CD4-positive, alpha-beta memory T cell (primary cell): ENCODE data around the gene UBAP2L. TPM values are rescaled to one million over a fixed set of nuclear protein-coding genes. Genes with fewer than 3 reads are reported as not detected.

Experiments
- CTCF ChIA-PET: fragments of 350-600 bp; sonication (Branson Sonifier 250); formaldehyde crosslinking; loops from one replicate; lab custom pipeline; 2021; ENCODE audit warnings: inconsistent platforms; ENCODE audit not compliant: partially characterized antibody; lab: Charles Lee
- POLR2A ChIA-PET: fragments of 350-600 bp; sonication (Branson Sonifier 250); formaldehyde crosslinking; loops from one replicate; lab custom pipeline; 2021; ENCODE audit not compliant: partially characterized antibody; lab: Charles Lee
- DNase-seq, 5 donors: peaks; one replicate each; pipeline versions ENCODE4 v3.0.0 to v3.0.0-alpha.2; 2020 to 2022; ENCODE audit warnings: mixed read lengths in 1 of 5
- H3K27ac ChIP-seq: one replicate; pipeline ENCODE4 v1.7.0; 2013; ENCODE audit warnings: low read depth, low read length
- H3K27me3 ChIP-seq: 2 replicates; pipeline ENCODE4 v1.7.0; 2013; ENCODE audit warnings: mild to moderate bottlenecking, low read length, moderate library complexity; ENCODE audit not compliant: insufficient read depth
- H3K36me3 ChIP-seq: 2 replicates; pipeline ENCODE4 v1.7.0; 2013; ENCODE audit warnings: mild to moderate bottlenecking, low read length, moderate library complexity; ENCODE audit not compliant: insufficient read depth
- H3K4me1 ChIP-seq: 2 replicates; pipeline ENCODE4 v1.7.0; 2013; ENCODE audit warnings: mild to moderate bottlenecking, low read length, moderate library complexity; ENCODE audit not compliant: insufficient read depth
- H3K4me3 ChIP-seq, 2 donors: one replicate each; pipeline ENCODE4 v1.7.0; 2013; ENCODE audit warnings: low read length in 2 of 2, mild to moderate bottlenecking in 1 of 2
- H3K9me3 ChIP-seq, 2 donors: one replicate each; pipeline ENCODE4 v1.7.0; 2013; ENCODE audit warnings: low read length in 2 of 2, control low read depth in 1 of 2; ENCODE audit not compliant: control insufficient read depth in 1 of 2
- H3K27ac Mint-ChIP-seq, 7 donors: one replicate each; pipeline ENCODE4 v1.8.0; 2020 to 2021; ENCODE audit warnings: mixed read lengths in 7 of 7, mild to moderate bottlenecking in 6 of 7, inconsistent platforms in 3 of 7, moderate library complexity in 3 of 7
- H3K27me3 Mint-ChIP-seq, 2 donors: one replicate each; pipeline ENCODE4 v1.8.0; 2020 to 2021; ENCODE audit warnings: mixed read lengths in 2 of 2
- H3K36me3 Mint-ChIP-seq, 2 donors: one replicate each; pipeline ENCODE4 v1.8.0; 2020 to 2021; ENCODE audit warnings: mixed read lengths in 2 of 2, inconsistent platforms in 1 of 2, mild to moderate bottlenecking in 1 of 2
- H3K4me1 Mint-ChIP-seq, 4 donors: one replicate each; pipeline ENCODE4 v1.8.0; 2020 to 2021; ENCODE audit warnings: mixed read lengths in 4 of 4, mild to moderate bottlenecking in 1 of 4
- H3K4me3 Mint-ChIP-seq, 8 donors: one replicate each; pipeline ENCODE4 v1.8.0; 2020 to 2021; ENCODE audit warnings: mixed read lengths in 8 of 8, mild to moderate bottlenecking in 7 of 8, moderate library complexity in 6 of 8, inconsistent platforms in 3 of 8
- H3K9me3 Mint-ChIP-seq, 8 donors: one replicate each; pipeline ENCODE4 v1.8.0; 2020 to 2021; ENCODE audit warnings: mixed read lengths in 8 of 8, mild to moderate bottlenecking in 5 of 8, inconsistent platforms in 3 of 8, moderate library complexity in 1 of 8
- intact Hi-C: fragments of 100-400 bp; cut with micrococcal nuclease; formaldehyde crosslinking; loops from one replicate; pipeline ENCODE4 v1.15.1; 2023
- polyA plus RNA-seq, 2 donors: library from polyadenylated mRNA; unstranded; fragments of 300-500 nt; fragmentation: Illumina TruSeq; gene quantifications; one replicate each; pipeline ENCODE4 v1.2.3, GENCODE V29; 2021
- total RNA-seq, 2 experiments: library from RNA; stranded (reverse); gene quantifications; one replicate each; pipeline ENCODE4 v1.2.3, GENCODE V29; 2021

The UBAP2L gene
- total and polyA plus RNA-seq, 4 experiments from 2014 or later = 33.5 to 189 (median 127) TPM

DNA sequence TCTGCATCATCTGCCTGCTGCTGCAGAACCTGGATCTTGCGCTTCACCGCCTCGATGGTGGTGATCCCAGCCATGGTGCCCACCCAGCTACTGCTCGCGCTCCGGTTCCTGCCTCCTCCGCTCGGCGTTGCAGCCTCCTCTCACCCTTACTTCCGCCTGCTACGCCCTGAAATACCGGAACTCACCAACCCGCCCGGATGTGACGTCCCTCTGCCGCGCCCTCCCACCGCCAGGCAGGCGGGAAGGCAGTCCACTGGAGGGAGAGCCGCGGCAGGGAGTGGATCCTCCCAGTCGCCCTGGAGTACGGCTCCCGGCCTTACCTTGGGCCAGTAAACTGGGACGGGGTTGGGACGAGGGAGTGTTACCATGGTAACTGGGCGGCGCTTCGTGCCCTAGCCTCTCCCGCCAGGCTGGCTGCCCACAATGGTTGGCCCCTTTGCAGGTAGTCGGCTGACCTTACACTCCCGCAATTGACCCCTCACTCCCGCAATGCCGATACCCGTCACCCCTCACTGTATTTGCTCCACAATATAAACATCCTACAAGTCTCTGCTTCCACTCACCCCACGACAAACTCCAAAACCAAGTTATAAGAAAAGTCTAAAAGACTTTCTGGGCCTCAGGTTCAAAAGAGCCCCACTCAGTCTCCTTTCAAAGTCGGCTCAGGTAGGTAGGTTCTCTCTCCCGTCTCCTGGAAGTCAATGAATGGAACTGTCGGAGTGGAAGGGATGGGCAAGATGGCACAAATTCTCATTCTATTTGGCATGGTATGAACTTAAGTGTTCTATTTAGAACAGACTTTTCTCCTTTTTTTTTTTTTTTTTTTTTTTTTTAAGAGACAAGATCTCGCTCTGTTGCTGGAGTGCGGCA lies 37.5 kb upstream of the UBAP2L start:
- Histone ChIP-seq H3K4me3 (peak overlapping the region; percentile 74 to 90), H3K36me3 (peaks cover 14% of the 10 kb centered on the region), H3K9me3 (no peaks in the 10 kb centered on the region), H3K27me3 (no peaks in the 10 kb centered on the region), H3K27ac (peak overlapping the region; percentile 93), H3K4me1 (peaks cover 42% of the 10 kb centered on the region)
- Mint-ChIP-seq H3K27ac (peak overlapping the region; percentile 98 to 100 (median 100)), H3K27me3 (no peaks in the 10 kb centered on the region), H3K36me3 (peaks cover 14 to 36% of the 10 kb centered on the region in 2 donors), H3K4me3 (peak overlapping the region; percentile 99 to 100 (median 100)), H3K4me1 (peaks cover 34 to 62% (median 46%) of the 10 kb centered on the region in 4 donors), H3K9me3 (peaks cover 0 to 2% (median 0%) of the 10 kb centered on the region in 8 donors)
- intact Hi-C loops = loop anchor here (1.0 to 10.0 kb wide), 4 partner anchors 36 to 282 kb away; partner anchors contain the start of genes RPS27 and UBAP2L
- CTCF ChIA-PET = interaction anchor here (0.9 to 1.6 kb wide), 4 partner anchors 15 to 147 kb away, joined by 3 to 9 read pairs (median 4); partner anchors contain the start of gene UBAP2L
- DNase-seq = peak; percentile 91 to 96 (median 92)
- POLR2A ChIA-PET = interaction anchor here (0.6 to 4.9 kb wide), 8 partner anchors 12 to 282 kb away, joined by 3 to 71 read pairs (median 4); partner anchors contain the start of genes JTB and RPS27

DNA sequence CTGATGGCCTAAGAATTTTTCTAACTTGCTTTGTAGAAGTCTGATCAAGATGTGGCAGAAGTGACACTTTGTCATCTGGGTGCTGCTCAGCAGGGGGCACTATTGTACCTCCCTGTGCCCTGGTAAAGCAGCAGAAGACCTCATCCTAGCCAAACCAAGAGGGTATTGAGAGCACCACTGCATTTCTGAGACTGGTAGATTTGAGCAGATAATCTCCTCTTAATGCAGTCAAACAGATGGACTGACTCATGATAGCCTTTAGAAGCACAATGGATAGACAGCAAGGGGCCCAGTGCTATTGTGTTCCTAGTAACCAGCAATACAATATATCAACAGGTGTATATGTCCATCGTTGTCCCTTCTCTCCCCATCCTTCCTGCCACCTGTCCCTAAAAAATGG lies 34.6 kb upstream of the UBAP2L start:
- ChIA-PET CTCF (interaction anchor here (0.6 kb wide), 1 partner anchor 331 kb away, joined by 5 read pairs; no protein-coding TSS in a partner anchor), POLR2A (no interaction called here)
- Histone ChIP-seq H3K27me3 (no peaks in the 10 kb centered on the region), H3K27ac (no peak overlapping the region), H3K4me1 (peaks cover 14% of the 10 kb centered on the region), H3K4me3 (no peak overlapping the region), H3K9me3 (no peaks in the 10 kb centered on the region), H3K36me3 (no peaks in the 10 kb centered on the region)
- peak overlapping the region in 3 of 7 donors; percentile 1 to 64 (median 57) for H3K27ac Mint-ChIP-seq
- H3K36me3 Mint-ChIP-seq = peaks cover 3 to 17% of the 10 kb centered on the region in 2 donors
- peak overlapping the region in 1 of 8 donors; percentile 31 for H3K4me3 Mint-ChIP-seq
- peak; percentile 56 to 68 (median 62) for DNase-seq
- intact Hi-C loops = loop anchor here (1.0 to 10.0 kb wide), 2 partner anchors 86 to 279 kb away; partner anchors contain the start of gene HAX1
- H3K9me3 Mint-ChIP-seq = peaks cover 0 to 2% (median 0%) of the 10 kb centered on the region in 8 donors
- H3K4me1 Mint-ChIP-seq = peaks cover 10 to 33% (median 18%) of the 10 kb centered on the region in 4 donors
- peaks cover 0 to 5% of the 10 kb centered on the region in 2 donors for H3K27me3 Mint-ChIP-seq

DNA sequence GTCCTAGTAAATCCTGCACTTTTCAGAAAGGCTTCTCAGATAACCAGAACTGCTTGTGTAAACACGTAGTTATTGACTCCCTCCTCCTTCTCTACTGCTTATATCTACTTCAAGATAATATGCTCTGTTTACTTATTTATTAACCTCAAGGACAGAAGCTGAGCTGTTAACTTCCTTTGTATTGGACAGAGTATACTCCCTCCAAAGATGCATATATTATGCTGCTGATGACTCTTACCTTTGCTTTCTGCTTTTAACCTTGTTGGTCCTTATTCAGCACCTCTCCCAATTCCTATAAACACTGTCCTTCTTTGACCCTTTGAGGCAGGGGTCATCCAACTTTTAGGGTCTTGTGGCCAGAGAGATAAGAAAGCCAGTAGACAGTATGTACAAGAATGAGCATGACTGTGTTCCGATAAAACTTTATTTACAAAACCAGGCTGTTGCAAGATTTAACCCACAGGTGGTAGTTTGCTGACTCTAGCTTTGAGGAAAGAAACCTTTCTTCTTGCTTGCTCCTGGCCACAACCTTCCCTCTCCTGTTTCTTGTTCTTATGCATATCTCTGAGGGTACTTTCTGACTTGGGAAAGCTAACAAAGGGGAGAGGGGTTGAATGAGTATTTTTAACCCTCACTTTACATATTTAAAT lies 33.8 kb upstream of the UBAP2L start:
- intact Hi-C loops = loop anchor here (1.0 to 10.0 kb wide), 2 partner anchors 85 to 278 kb away; partner anchors contain the start of gene HAX1
- H3K36me3 ChIP-seq = no peaks in the 10 kb centered on the region
- H3K27me3 ChIP-seq = no peaks in the 10 kb centered on the region
- Mint-ChIP-seq H3K9me3 (peaks cover 0 to 2% (median 0%) of the 10 kb centered on the region in 8 donors), H3K27me3 (peaks cover under 1 to 5% of the 10 kb centered on the region in 2 donors), H3K27ac (peak overlapping the region in 3 of 7 donors; percentile 50 to 74 (median 64)), H3K36me3 (peaks cover 3 to 11% of the 10 kb centered on the region in 2 donors), H3K4me3 (no peak overlapping the region), H3K4me1 (peaks cover 5 to 25% (median 12%) of the 10 kb centered on the region in 4 donors)
- no peak overlapping the region for H3K27ac ChIP-seq
- CTCF ChIA-PET = no interaction called here
- peaks cover 6% of the 10 kb centered on the region for H3K4me1 ChIP-seq
- H3K9me3 ChIP-seq = no peaks in the 10 kb centered on the region
- H3K4me3 ChIP-seq = no peak overlapping the region
- DNase-seq = no peak
- POLR2A ChIA-PET = no interaction called here

DNA sequence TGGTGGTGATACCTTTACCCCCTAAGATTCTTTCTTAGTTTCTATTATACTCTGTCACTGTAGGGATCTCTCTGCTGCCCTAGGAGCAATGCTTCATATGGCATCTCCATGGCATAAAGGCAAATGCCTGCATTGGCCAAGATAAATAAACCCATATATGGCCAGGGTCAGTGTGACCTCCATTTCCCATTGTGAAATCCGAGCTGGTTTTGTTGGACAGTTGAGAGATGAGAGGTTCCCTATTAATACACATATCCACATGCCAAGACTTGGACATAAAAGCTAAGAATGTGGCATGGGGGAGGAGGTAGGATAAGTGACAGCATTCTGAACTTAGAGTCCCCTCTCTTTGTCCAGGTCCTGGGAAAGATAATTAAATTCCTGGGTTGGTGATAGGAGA lies 30.2 kb upstream of the UBAP2L start:
- no peak for DNase-seq
- H3K4me1 Mint-ChIP-seq = peaks cover 0 to 7% (median 2%) of the 10 kb centered on the region in 4 donors
- H3K36me3 Mint-ChIP-seq = no peaks in the 10 kb centered on the region
- peaks cover 9 to 10% of the 10 kb centered on the region in 2 donors for H3K27me3 Mint-ChIP-seq
- Histone ChIP-seq H3K4me3 (no peak overlapping the region), H3K9me3 (no peaks in the 10 kb centered on the region), H3K4me1 (no peaks in the 10 kb centered on the region), H3K27me3 (no peaks in the 10 kb centered on the region), H3K27ac (no peak overlapping the region), H3K36me3 (no peaks in the 10 kb centered on the region)
- H3K9me3 Mint-ChIP-seq = no peaks in the 10 kb centered on the region
- no peak overlapping the region for H3K4me3 Mint-ChIP-seq
- POLR2A ChIA-PET = interaction anchor here (1.3 kb wide), 1 partner anchor 82 kb away, joined by 4 read pairs; the partner anchor contains the start of gene HAX1
- CTCF ChIA-PET = interaction anchor here (0.6 kb wide), 1 partner anchor 143 kb away, joined by 3 read pairs; no protein-coding TSS in a partner anchor
- no peak overlapping the region for H3K27ac Mint-ChIP-seq
- intact Hi-C loops = no loop called here

DNA sequence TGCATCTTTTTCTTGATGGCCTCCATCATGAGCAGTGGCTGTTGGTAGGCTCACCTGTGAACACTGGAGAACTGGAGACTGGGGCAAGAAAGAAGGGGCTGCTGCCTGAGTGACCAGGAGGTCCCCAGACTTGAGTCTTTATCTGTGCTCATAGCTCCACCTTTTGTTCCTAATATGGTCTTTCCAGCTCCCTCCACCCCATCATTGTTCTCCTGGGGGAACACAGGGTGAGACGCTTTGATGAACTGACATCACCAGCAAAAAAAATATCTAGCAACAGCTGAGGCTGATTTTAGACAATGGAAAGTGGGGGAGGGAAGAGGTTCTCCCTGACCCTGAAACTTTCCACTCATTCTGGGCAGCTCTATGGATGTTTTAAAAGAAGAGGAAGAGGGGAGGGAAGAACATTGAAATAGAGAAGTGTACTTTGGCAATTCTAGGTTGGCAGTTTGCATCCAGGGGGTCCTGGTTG lies 28.7 kb upstream of the UBAP2L start, which contains the start of gene TPM3:
Gene TPM3, minus strand, starts transcription at position 111 of the 472 bp plus-strand sequence. Its CDS starts 82 bp downstream, at position 29.
- Mint-ChIP-seq H3K36me3 (no peaks in the 10 kb centered on the region), H3K27me3 (peaks cover 9 to 10% of the 10 kb centered on the region in 2 donors), H3K4me1 (no peaks in the 10 kb centered on the region), H3K9me3 (no peaks in the 10 kb centered on the region), H3K4me3 (no peak within 1 kb of the TSS), H3K27ac (peak within 1 kb of the TSS in 1 of 7 donors; percentile 3)
- POLR2A ChIA-PET = interaction anchor here (1.0 kb wide), 1 partner anchor 16 kb away, joined by 3 read pairs; no protein-coding TSS in a partner anchor
- intact Hi-C loops = no loop called here
- no peaks in the 10 kb centered on the region for H3K27me3 ChIP-seq
- no peak within 1 kb of the TSS for H3K4me3 ChIP-seq
- no peak for DNase-seq
- H3K9me3 ChIP-seq = no peaks in the 10 kb centered on the region
- no peaks in the 10 kb centered on the region for H3K36me3 ChIP-seq
- no peak within 1 kb of the TSS for H3K27ac ChIP-seq
- CTCF ChIA-PET = no interaction called here
- H3K4me1 ChIP-seq = no peaks in the 10 kb centered on the region

DNA sequence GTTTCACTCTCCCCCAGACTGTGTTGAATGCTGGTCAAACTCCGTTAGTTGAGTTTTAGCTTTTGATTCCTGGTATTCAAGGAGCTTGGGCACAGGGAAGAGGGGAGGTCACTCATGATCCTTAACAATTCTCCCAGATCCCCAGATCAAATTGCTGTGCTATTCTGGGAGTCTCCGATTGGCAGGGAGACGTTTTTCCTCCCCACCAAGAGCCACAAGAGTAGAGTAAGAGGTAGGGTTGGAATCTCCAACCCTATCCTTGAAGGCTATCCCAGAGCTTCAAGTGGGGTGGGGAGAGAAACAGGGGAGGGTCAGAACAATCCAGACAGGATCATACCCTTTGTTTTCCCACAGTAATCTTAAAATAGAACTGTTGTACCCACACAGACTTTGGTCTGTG lies 28.3 kb upstream of the UBAP2L start:
- no peaks in the 10 kb centered on the region for H3K4me1 ChIP-seq
- H3K9me3 ChIP-seq = no peaks in the 10 kb centered on the region
- Mint-ChIP-seq H3K27ac (no peak overlapping the region), H3K4me1 (no peaks in the 10 kb centered on the region), H3K27me3 (peaks cover 9 to 10% of the 10 kb centered on the region in 2 donors), H3K4me3 (no peak overlapping the region), H3K9me3 (no peaks in the 10 kb centered on the region), H3K36me3 (no peaks in the 10 kb centered on the region)
- no peaks in the 10 kb centered on the region for H3K27me3 ChIP-seq
- CTCF ChIA-PET = interaction anchor here (0.7 kb wide), 1 partner anchor 105 kb away, joined by 3 read pairs; no protein-coding TSS in a partner anchor
- H3K36me3 ChIP-seq = no peaks in the 10 kb centered on the region
- intact Hi-C loops = no loop called here
- H3K27ac ChIP-seq = no peak overlapping the region
- H3K4me3 ChIP-seq = no peak overlapping the region
- DNase-seq = no peak
- POLR2A ChIA-PET = no interaction called here
